Measurements from ENCODE around the gene SMIM22. TPM values are rescaled to one million over a fixed set of nuclear protein-coding genes. Genes with fewer than 3 reads are reported as not detected.

The SMIM22 gene
- total RNA-seq, 4 donors from 2014 or later: 10.1 to 20.9 (median 18.7) TPM; not detected in 1

- H3K4me3 ChIP-seq: no peak overlapping the region
- no peaks in the 10 kb centered on the region for H3K27me3 ChIP-seq
- 93% methylated on average over 13 of the region's 16 CpGs for WGBS
These were observed 18.3 kb downstream of the SMIM22 start for GRCh38 chr16:4813251-4814003.

GRCh38 chr16:4814046-4814445 is 18.9 kb downstream of the SMIM22 start:
- Histone ChIP-seq H3K36me3 (peaks cover 91% of the 10 kb centered on the region), H3K4me3 (no peak overlapping the region), H3K27me3 (no peaks in the 10 kb centered on the region), H3K9me3 (no peaks in the 10 kb centered on the region), H3K4me1 (no peaks in the 10 kb centered on the region), H3K27ac (no peak overlapping the region)
- no peak for DNase-seq (ENCODE audit: low spot score in 2 of 2)
- TF ChIP-seq CTCF (IDR thresholded peaks at IDR 0.05): no peak
- no peak for TF ChIP-seq POLR2A (IDR thresholded peaks at IDR 0.05)
- no peak for TF ChIP-seq POLR2AphosphoS5 (IDR thresholded peaks at IDR 0.05)
- TF ChIP-seq EP300 (IDR thresholded peaks at IDR 0.05): no peak

More at GRCh38 chr16:4813251-4814003, 18.3 kb downstream of the SMIM22 start:
- Histone ChIP-seq H3K27ac (no peak overlapping the region), H3K36me3 (peaks cover 93% of the 10 kb centered on the region), H3K9me3 (no peaks in the 10 kb centered on the region), H3K4me1 (no peaks in the 10 kb centered on the region)
- TF ChIP-seq POLR2AphosphoS5 (IDR thresholded peaks at IDR 0.05) (no peak), CTCF (IDR thresholded peaks at IDR 0.05) (no peak), EP300 (IDR thresholded peaks at IDR 0.05) (no peak), POLR2A (IDR thresholded peaks at IDR 0.05) (no peak)
- no peak for DNase-seq (ENCODE audit: low spot score in 2 of 2)

- no peak overlapping the region for H3K27ac ChIP-seq
These were observed 19.5 kb downstream of the SMIM22 start for GRCh38 chr16:4814542-4815173.

GRCh38 chr16:4820652-4821051 is 25.5 kb downstream of the SMIM22 start:
- TF ChIP-seq POLR2A (IDR thresholded peaks at IDR 0.05) (no peak), POLR2AphosphoS5 (IDR thresholded peaks at IDR 0.05) (no peak), CTCF (IDR thresholded peaks at IDR 0.05) (no peak), EP300 (IDR thresholded peaks at IDR 0.05) (no peak)
- Histone ChIP-seq H3K36me3 (peaks cover 93% of the 10 kb centered on the region), H3K4me1 (no peaks in the 10 kb centered on the region)

More at GRCh38 chr16:4814542-4815173, 19.5 kb downstream of the SMIM22 start:
- WGBS: 87% methylated on average over 13 of the region's 16 CpGs
- no peak overlapping the region for H3K4me3 ChIP-seq
- DNase-seq (ENCODE audit: low spot score in 2 of 2): no peak
- no peaks in the 10 kb centered on the region for H3K4me1 ChIP-seq
- TF ChIP-seq POLR2AphosphoS5 (IDR thresholded peaks at IDR 0.05) (no peak), EP300 (IDR thresholded peaks at IDR 0.05) (no peak), CTCF (IDR thresholded peaks at IDR 0.05) (no peak), POLR2A (IDR thresholded peaks at IDR 0.05) (no peak)
- no peaks in the 10 kb centered on the region for H3K9me3 ChIP-seq
- H3K36me3 ChIP-seq: peaks cover 91% of the 10 kb centered on the region
- H3K27me3 ChIP-seq: no peaks in the 10 kb centered on the region

GRCh38 chr16:4825196-4825595 is 30.0 kb downstream of the SMIM22 start:
- WGBS: 89% methylated on average over 8 of the region's 8 CpGs
- no peak for DNase-seq (ENCODE audit: low spot score in 2 of 2)
- H3K4me1 ChIP-seq: no peaks in the 10 kb centered on the region
- no peaks in the 10 kb centered on the region for H3K9me3 ChIP-seq
- no peaks in the 10 kb centered on the region for H3K27me3 ChIP-seq
- H3K4me3 ChIP-seq: no peak overlapping the region
- no peak for TF ChIP-seq POLR2AphosphoS5 (IDR thresholded peaks at IDR 0.05)
- no peak for TF ChIP-seq EP300 (IDR thresholded peaks at IDR 0.05)
- TF ChIP-seq CTCF (IDR thresholded peaks at IDR 0.05): no peak
- no peak for TF ChIP-seq POLR2A (IDR thresholded peaks at IDR 0.05)
- no peak overlapping the region for H3K27ac ChIP-seq
- H3K36me3 ChIP-seq: peaks cover 91% of the 10 kb centered on the region

More at GRCh38 chr16:4820652-4821051, 25.5 kb downstream of the SMIM22 start:
- DNase-seq (ENCODE audit: low spot score in 2 of 2): no peak
- no peaks in the 10 kb centered on the region for H3K9me3 ChIP-seq
- no peaks in the 10 kb centered on the region for H3K27me3 ChIP-seq
- H3K27ac ChIP-seq: no peak overlapping the region
- no peak overlapping the region for H3K4me3 ChIP-seq
- 60% methylated on average over 6 of the region's 6 CpGs for WGBS
